Prostate gland (tissue), 2 donors: ENCODE data around the gene ARHGEF28. TPM values are rescaled to one million over a fixed set of nuclear protein-coding genes. Genes with fewer than 3 reads are reported as not detected.

Source experiments
- DNase-seq: peaks from one replicate; pipeline ENCODE4 v3.0.0-alpha.2; 2019; ENCODE audit warnings: low spot score
- H3K27ac ChIP-seq, 2 donors: fragments of 200-600 bp; sonication (generic); 2 replicates each; pipeline ENCODE4 v1.5.1; 2017 to 2019
- H3K27me3 ChIP-seq: fragments of 200-600 bp; sonication (generic); replicated peaks from 2 replicates; pipeline ENCODE4 v1.5.1; 2019; ENCODE audit not compliant: insufficient read depth
- H3K36me3 ChIP-seq, 2 donors: fragments of 200-600 bp; sonication (generic); 1 replicate in 1 of 2; 2 replicates in 1 of 2; pipeline versions ENCODE4 v1.5.1 to v1.8.1; 2017 to 2019
- H3K4me1 ChIP-seq: fragments of 200-600 bp; sonication (generic); replicated peaks from 2 replicates; pipeline ENCODE4 v1.5.1; 2019
- H3K4me3 ChIP-seq, 2 donors: fragments of 200-600 bp; sonication (generic); 2 replicates each; pipeline ENCODE4 v1.5.1; 2017 to 2019
- H3K9me3 ChIP-seq: fragments of 200-600 bp; sonication (generic); 2 replicates; pipeline ENCODE4 v1.5.1; 2017
- POLR2A ChIP-seq: fragments of 450-650 bp; IDR thresholded peaks from one replicate; pipeline ENCODE4 v1.6.1; 2016; ENCODE audit warnings: antibody characterized with exemption, mild to moderate bottlenecking
- POLR2AphosphoS5 ChIP-seq: sonication (generic); formaldehyde crosslinking; IDR thresholded peaks from one replicate; pipeline ENCODE4 v1.6.1; 2017; ENCODE audit warnings: antibody characterized with exemption
- WGBS: methylation state at CpG from one replicate; pipeline ENCODE4 v1.1.5; 2018; 5-methylcytosine and 5-hydroxymethylcytosine counted together
- intact Hi-C: fragments of 100-400 bp; cut with DNase I; formaldehyde crosslinking; loops from one replicate; pipeline ENCODE4 v1.14.2; 2022
- total RNA-seq, 2 donors: library from RNA; depleted of rRNA; stranded (reverse); fragments of >200 nt; gene quantifications; one replicate each; pipeline ENCODE4 v1.1.0, GENCODE V29; 2016
- TF ChIP-seq, protein P1 (sequence below), 4 experiments: fragments of 200-600 bp in 2 of 4; fragments of 450-650 bp in 2 of 4; sonication (generic) in 2 of 4; IDR thresholded peaks; 1 replicate in 3 of 4; 2 replicates in 1 of 4; pipeline ENCODE4 v1.5.1; 2016 to 2019; ENCODE audit warnings: antibody characterized with exemption in 4 of 4, mild to moderate bottlenecking in 2 of 4, moderate library complexity in 2 of 4

Gene ARHGEF28
- total RNA-seq, 2 donors from 2014 or later = 18.9 to 28.3 TPM

- DNase-seq = no peak
- 93% methylated on average over 1 of the region's 1 CpG for WGBS
- no peak overlapping the region for H3K4me3 ChIP-seq
- no peaks in the 10 kb centered on the region for H3K9me3 ChIP-seq
- H3K4me1 ChIP-seq = no peaks in the 10 kb centered on the region
- H3K36me3 ChIP-seq = no peaks in the 10 kb centered on the region
- intact Hi-C loops = no loop called here
- no peak overlapping the region for H3K27ac ChIP-seq
- no peaks in the 10 kb centered on the region for H3K27me3 ChIP-seq
- TF ChIP-seq POLR2AphosphoS5 (no peak), POLR2A (no peak)
- TF ChIP-seq, protein P1, sequence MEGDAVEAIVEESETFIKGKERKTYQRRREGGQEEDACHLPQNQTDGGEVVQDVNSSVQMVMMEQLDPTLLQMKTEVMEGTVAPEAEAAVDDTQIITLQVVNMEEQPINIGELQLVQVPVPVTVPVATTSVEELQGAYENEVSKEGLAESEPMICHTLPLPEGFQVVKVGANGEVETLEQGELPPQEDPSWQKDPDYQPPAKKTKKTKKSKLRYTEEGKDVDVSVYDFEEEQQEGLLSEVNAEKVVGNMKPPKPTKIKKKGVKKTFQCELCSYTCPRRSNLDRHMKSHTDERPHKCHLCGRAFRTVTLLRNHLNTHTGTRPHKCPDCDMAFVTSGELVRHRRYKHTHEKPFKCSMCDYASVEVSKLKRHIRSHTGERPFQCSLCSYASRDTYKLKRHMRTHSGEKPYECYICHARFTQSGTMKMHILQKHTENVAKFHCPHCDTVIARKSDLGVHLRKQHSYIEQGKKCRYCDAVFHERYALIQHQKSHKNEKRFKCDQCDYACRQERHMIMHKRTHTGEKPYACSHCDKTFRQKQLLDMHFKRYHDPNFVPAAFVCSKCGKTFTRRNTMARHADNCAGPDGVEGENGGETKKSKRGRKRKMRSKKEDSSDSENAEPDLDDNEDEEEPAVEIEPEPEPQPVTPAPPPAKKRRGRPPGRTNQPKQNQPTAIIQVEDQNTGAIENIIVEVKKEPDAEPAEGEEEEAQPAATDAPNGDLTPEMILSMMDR (IDR thresholded peaks at IDR 0.05) = no peak
Observed at GRCh38 chr5:73942783-73943182, 316.8 kb downstream of the ARHGEF28 start.

DNA sequence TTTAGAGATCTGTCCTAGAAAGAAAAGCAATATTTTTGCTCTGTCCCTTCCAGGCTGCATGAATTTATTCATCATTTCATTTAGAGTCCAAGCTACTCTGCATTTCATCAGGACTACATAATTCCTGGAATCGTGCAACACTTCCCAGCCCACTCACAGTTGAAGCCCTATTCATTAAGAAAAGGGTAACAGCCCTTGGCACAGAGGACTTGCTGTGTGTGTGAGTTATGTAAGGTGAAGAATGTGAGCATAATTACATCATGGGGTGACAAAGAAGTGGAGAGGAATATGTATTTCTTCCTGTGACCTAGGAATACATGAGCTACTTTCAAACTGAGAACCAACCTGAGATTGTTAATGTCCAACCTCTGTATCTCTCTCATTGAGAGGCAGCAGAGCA lies 317.4 kb downstream of the ARHGEF28 start:
- H3K4me1 ChIP-seq = no peaks in the 10 kb centered on the region
- H3K36me3 ChIP-seq = no peaks in the 10 kb centered on the region
- no peak for DNase-seq
- 93% methylated on average over 1 of the region's 1 CpG for WGBS
- no peak for TF ChIP-seq POLR2AphosphoS5
- TF ChIP-seq, protein P1 (IDR thresholded peaks at IDR 0.05) = no peak
- TF ChIP-seq POLR2A = no peak
- H3K27ac ChIP-seq = no peak overlapping the region
- no peaks in the 10 kb centered on the region for H3K9me3 ChIP-seq
- no peaks in the 10 kb centered on the region for H3K27me3 ChIP-seq
- intact Hi-C loops = no loop called here
- H3K4me3 ChIP-seq = no peak overlapping the region

- Histone ChIP-seq H3K9me3 (no peaks in the 10 kb centered on the region), H3K27ac (no peak overlapping the region), H3K4me1 (no peaks in the 10 kb centered on the region), H3K4me3 (no peak overlapping the region), H3K27me3 (no peaks in the 10 kb centered on the region), H3K36me3 (no peaks in the 10 kb centered on the region)
- 85% methylated on average over 1 of the region's 1 CpG for WGBS
- no peak for TF ChIP-seq POLR2A
- TF ChIP-seq, protein P1 (IDR thresholded peaks at IDR 0.05) = no peak
- TF ChIP-seq POLR2AphosphoS5 = no peak
- intact Hi-C loops = no loop called here
- no peak for DNase-seq
Observed at GRCh38 chr5:73944581-73944980, 318.6 kb downstream of the ARHGEF28 start.

DNA sequence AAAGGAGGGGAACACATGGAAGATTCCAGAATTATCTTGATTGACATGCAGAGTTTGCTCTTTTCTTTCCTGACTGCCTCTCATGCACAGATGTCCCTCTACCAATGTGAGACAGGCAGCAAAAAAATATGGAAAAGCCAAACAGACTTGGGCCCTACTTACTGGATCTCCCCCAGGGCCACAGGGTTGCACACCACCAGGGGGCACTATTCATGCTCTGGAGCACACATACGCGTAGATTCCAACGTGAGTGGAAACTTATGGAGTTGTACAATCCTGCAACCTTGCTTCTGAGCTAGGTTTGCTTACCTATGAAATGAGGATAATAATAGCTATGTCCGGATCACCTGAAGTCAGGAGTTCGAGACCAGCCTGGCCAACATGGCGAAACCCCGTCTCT lies 319.5 kb downstream of the ARHGEF28 start:
- Histone ChIP-seq H3K9me3 (no peaks in the 10 kb centered on the region), H3K27ac (no peak overlapping the region), H3K4me3 (no peak overlapping the region), H3K4me1 (no peaks in the 10 kb centered on the region), H3K36me3 (no peaks in the 10 kb centered on the region), H3K27me3 (no peaks in the 10 kb centered on the region)
- no peak for DNase-seq
- 92% methylated on average over 7 of the region's 7 CpGs for WGBS
- TF ChIP-seq, protein P1 (IDR thresholded peaks at IDR 0.05) = no peak
- TF ChIP-seq POLR2AphosphoS5 = no peak
- TF ChIP-seq POLR2A = no peak
- intact Hi-C loops = no loop called here

DNA sequence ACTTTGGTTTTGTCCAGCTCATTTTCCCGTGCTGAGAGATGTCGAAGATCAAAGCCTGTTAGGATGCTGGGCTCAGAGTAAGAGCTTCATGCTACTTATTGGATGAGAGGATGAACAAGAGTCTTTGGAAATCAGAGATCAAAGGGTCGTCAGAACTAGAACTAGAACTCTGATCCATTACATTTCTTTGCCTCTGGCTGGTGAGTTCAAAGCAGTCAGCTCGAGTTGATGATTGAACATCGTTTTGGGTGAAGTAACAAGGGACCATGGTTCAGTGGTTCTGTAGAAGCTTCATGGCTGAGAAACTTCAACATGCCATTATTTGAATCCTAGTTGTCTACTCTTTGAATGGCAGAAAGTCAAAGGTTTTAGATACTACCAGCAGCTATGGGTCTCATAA lies 320.3 kb downstream of the ARHGEF28 start:
- 74% methylated on average over 5 of the region's 5 CpGs for WGBS
- TF ChIP-seq, protein P1 (IDR thresholded peaks at IDR 0.05) = no peak
- TF ChIP-seq POLR2A = no peak
- no peak for TF ChIP-seq POLR2AphosphoS5
- no peak overlapping the region for H3K4me3 ChIP-seq
- H3K27me3 ChIP-seq = no peaks in the 10 kb centered on the region
- H3K4me1 ChIP-seq = no peaks in the 10 kb centered on the region
- DNase-seq = no peak
- no peaks in the 10 kb centered on the region for H3K9me3 ChIP-seq
- no peaks in the 10 kb centered on the region for H3K36me3 ChIP-seq
- intact Hi-C loops = no loop called here
- H3K27ac ChIP-seq = no peak overlapping the region
